GM19035 (cell line): Measurements from ENCODE around the gene REEP2.
"Not testable (repeated sequence)": the region's sequence is repeated elsewhere in the genome, so short reads cannot be mapped to it uniquely, and the experiment has no call there.

Experiments used
- ATAC-seq: cut with Tn5 transposase; IDR thresholded peaks from one replicate; pipeline ENCODE4 v1.9.1; 2021; ENCODE audit not compliant: unreplicated experiment

The REEP2 gene

GRCh38 chr5:138466125-138466899, 27.5 kb downstream of the REEP2 start:
- ATAC-seq, result no peak

GRCh38 chr5:138466900-138467710, 28.2 kb downstream of the REEP2 start:
- ATAC-seq, result no peak

DNA sequence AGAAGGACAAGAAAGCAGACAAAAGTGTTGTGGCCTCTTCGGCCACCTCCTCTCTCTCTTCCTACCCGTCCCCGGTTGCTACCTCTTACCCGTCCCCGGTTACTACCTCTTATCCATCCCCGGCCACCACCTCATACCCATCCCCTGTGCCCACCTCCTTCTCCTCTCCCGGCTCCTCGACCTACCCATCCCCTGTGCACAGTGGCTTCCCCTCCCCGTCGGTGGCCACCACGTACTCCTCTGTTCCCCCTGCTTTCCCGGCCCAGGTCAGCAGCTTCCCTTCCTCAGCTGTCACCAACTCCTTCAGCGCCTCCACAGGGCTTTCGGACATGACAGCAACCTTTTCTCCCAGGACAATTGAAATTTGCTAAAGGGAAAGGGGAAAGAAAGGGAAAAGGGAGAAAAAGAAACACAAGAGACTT, 28.9 kb downstream of the REEP2 start:
- no peak for ATAC-seq

GRCh38 chr5:138468133-138468965, 29.5 kb downstream of the REEP2 start:
- no peak for ATAC-seq

DNA sequence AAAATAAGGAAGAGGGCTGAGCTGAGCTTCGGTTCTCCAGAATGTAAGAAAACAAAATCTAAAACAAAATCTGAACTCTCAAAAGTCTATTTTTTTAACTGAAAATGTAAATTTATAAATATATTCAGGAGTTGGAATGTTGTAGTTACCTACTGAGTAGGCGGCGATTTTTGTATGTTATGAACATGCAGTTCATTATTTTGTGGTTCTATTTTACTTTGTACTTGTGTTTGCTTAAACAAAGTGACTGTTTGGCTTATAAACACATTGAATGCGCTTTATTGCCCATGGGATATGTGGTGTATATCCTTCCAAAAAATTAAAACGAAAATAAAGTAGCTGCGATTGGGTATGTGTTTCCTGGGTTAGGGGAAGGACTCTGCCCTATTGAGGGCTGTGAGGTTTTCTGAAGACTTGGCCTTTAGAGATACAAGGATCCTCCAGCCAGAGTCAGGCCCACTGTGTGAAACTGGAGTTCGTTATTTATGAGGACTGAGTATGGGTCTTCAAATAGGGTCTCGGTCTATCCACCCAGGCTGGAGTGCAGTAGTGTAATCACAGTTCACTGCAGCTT, 30.2 kb downstream of the REEP2 start:
- no peak for ATAC-seq

- ATAC-seq, result no peak
Measured at GRCh38 chr5:138469540-138470321, 30.9 kb downstream of the REEP2 start.

- no peak for ATAC-seq
Measured at GRCh38 chr5:138470322-138471051, 31.6 kb downstream of the REEP2 start.

- ATAC-seq, result no peak
Measured at GRCh38 chr5:138471052-138471361, 32.1 kb downstream of the REEP2 start.

- ATAC-seq, result no peak
Measured at GRCh38 chr5:138472353-138472752, 33.5 kb downstream of the REEP2 start.

GRCh38 chr5:138473151-138473550, 34.3 kb downstream of the REEP2 start:
- not testable (repeated sequence) for ATAC-seq

GRCh38 chr5:138476918-138477317, 38.1 kb downstream of the REEP2 start:
- ATAC-seq, result no peak

- no peak for ATAC-seq
Measured at GRCh38 chr5:138482638-138483037, 43.8 kb downstream of the REEP2 start.

DNA sequence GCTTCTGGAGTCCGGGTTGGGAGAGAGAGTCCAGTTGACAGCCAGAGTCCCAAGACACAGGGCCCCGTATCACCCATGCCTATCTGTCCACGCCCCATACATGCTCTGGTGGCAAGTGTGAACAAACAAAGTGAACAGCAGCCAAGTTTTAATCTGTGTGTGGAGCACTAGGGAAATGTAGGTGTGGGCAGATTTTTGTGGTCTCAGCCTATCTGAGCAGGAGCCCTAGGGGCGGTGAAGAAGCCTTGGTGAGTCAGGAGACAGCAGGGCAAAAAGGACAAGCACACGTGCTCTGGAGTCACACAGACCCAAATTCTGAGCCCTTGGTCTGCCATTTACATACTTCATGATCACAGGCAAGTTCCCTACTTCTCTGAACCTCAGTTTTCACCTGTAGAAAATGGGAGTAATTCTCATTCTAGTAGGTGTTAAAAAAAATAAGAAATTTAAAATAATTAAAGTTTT, 49.7 kb downstream of the REEP2 start:
- ATAC-seq, result no peak

- no peak for ATAC-seq
Measured at GRCh38 chr5:138489683-138490061, 50.8 kb downstream of the REEP2 start.

- no peak for ATAC-seq
Measured at GRCh38 chr5:138490648-138491283, 51.9 kb downstream of the REEP2 start.

DNA sequence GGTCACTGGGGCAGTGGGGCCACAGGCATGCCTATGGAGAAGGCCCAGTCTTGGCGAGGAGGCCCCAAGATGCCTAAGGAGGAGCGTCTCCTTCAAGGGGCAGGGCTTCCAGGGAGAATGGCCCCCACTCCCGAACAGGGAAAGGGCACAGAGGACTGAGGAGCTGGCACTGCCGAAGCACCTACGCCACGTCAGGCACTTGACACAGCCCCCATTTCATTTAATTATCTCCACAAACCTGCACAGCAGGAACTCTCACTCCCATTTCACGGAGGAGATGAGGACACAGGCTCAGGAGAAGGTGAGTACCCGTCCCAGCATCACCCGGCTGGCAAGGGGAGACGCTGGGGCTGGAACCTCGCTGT, 52.4 kb downstream of the REEP2 start:
- no peak for ATAC-seq

GRCh38 chr5:138491669-138492559, 53.1 kb downstream of the REEP2 start:
- peak; percentile 98 for ATAC-seq

GRCh38 chr5:138492560-138493045, 53.7 kb downstream of the REEP2 start:
- no peak for ATAC-seq
